Choroid plexus epithelial cell (primary cell): ENCODE data around the gene NFATC1.

Source experiments
- DNase-seq: peaks from one replicate; pipeline ENCODE4 v3.0.0-alpha.2; 2010; ENCODE audit warnings: low read depth
- H3K4me3 ChIP-seq: 2 replicates; pipeline ENCODE4 v1.5.1; 2011; ENCODE audit warnings: low read depth, mild to moderate bottlenecking, control low read depth, low read length, moderate library complexity
- CTCF ChIP-seq: conservative IDR thresholded peaks from 2 replicates; pipeline ENCODE4 v1.5.1; 2011; ENCODE audit warnings: low read depth, mild to moderate bottlenecking, control low read depth, inconsistent platforms, low read length, moderate library complexity

Gene NFATC1

GRCh38 chr18:79571211-79572092, 175.7 kb downstream of the NFATC1 start:
- TF ChIP-seq CTCF = no peak
- no peak for DNase-seq

DNA sequence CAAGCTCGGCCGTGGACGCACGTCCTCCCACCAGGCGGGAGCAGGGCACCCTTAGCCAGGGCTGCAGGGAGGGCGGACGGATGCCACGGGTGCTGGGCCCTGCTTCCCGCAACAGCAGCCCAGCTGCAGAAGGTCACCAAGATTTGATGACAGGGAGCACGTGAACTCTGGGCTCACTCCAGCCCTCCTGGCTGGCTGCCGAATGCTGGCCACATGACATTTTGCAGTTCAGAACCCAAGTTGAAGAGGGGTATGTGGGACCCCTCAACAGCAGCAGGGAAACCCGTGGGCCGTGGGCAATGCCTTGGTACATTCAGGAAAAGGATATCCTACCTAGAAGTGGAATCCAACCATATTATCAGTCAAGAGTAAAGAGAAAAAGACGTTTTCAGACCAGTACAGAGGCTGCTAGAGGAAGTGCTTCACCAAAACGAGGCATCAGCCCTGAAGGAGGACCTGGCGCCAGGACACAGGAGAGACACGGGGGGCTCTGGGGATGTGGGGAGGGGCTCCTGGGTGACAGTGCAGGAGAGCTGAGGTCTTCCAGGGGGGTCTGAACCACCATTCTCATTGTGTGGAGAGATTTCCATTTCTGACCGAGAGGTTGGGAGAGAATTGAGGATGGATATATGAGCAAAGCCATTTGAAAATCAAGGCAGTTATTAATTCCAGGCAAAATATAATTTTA, 176.5 kb downstream of the NFATC1 start:
- TF ChIP-seq CTCF = no peak
- no peak for DNase-seq
- no peak overlapping the region for H3K4me3 ChIP-seq

More at GRCh38 chr18:79571211-79572092, 175.7 kb downstream of the NFATC1 start:
- H3K4me3 ChIP-seq = no peak overlapping the region

GRCh38 chr18:79572848-79573451, 177.2 kb downstream of the NFATC1 start:
- no peak overlapping the region for H3K4me3 ChIP-seq
- TF ChIP-seq CTCF = no peak
- no peak for DNase-seq

DNA sequence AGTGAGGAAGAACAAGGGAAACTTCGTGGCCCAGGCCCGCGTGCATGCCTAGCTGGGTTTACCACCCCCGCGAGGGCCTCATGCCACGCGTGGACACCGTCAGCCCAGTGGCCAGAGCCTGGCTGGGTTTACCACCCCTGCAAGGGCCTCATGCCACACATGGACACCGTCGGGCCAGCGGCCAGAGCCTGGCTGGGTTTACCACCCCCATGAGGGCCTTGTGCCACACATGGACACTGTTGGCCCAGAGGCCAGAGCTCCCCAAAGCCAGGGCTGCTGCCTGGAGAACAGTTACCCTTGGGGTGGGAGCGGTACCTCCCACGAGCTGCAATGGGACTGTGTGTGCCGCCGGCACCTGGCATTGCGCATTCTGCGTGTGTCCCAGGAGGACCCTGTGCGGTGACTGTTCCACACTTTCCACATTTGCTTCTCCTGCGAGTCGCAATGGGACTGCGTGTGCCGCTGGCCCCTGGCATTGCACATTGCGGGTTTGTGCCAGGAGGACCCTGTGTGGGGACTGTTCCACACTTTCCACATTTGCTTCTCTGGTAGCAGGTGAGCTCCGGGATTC, 178.3 kb downstream of the NFATC1 start:
- no peak overlapping the region for H3K4me3 ChIP-seq
- no peak for TF ChIP-seq CTCF
- DNase-seq = no peak

DNA sequence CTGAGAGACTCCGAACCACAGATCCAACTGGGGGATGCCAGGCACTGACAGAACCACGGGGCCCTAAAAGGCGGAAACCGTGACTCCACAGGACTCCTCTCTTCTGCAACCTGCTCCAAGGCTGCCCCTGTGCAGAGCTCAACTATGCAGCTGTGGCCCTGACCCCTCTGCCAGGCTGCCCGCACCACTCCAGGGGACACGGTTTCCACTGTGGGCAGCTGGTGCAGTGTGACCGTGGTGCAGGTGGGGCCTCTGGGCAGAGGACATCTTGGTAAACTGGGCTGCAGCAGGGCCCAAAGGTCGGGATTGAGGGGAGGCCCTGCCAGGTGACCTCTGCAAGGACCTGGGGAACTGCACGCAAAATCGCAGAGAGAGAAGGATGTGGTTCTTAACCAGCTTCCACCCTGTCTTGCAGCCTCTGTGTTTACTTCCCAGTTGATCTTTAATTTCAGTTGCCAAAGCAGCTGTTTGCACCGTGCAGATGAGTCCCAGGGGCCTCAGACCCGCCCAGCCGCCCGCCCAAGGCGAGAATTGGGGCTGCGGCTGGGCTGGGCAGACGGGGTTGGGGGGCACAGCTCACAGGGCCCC, 179.3 kb downstream of the NFATC1 start:
- TF ChIP-seq CTCF = no peak
- no peak overlapping the region for H3K4me3 ChIP-seq
- DNase-seq = no peak

DNA sequence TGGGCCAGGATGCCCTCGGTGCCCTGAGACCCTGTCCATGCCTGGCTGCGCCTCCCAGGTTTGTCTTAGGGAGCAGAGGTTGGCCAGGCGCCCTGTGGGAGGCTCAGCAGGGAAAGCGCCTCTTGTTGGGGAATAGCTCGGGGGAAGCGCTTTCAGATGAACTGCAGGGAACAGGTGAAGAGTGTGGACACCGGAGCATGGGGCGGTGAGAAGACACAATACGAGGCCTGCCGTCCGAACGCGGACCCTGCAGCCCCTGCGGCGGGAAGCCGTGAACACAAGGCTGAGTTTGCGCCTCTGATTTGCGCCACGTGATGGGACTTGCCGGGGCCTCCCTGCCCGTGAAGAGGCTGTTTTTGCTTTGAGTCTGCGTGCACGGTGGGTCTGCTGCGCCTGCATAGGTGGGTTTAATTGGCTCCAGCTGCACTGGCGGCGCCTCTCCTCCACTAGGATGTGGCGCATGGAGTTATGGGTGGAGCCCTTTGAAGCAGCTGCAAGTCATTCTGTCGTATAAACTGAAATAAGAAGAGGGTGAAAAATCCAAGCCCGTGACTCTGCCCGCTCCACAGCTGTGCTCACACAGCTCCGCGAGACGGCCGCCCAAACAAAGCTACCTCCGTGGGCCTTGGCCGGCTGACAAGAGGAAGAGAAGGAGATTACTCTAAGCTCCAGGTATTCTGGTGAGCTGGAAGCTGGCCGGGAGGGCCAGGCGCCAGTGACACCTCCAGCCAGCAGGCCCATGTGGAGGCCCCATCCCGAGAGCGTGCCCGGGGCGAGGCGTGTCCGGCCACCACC, 180.4 kb downstream of the NFATC1 start:
- peak; percentile 20 for TF ChIP-seq CTCF
- peak; percentile 78 for DNase-seq
- H3K4me3 ChIP-seq = no peak overlapping the region
